CD4-positive, alpha-beta T cell (primary cell): ENCODE measurements around the gene ADSL. TPM values are rescaled to one million over a fixed set of nuclear protein-coding genes. Genes with fewer than 3 reads are reported as not detected.

Source experiments
- ATAC-seq: fragments of 200-7000 bp; cut with Tn5 transposase; one replicate; pipeline ENCODE4 v1.10.0; 2022; ENCODE audit warnings: mild to moderate bottlenecking; ENCODE audit not compliant: poor library complexity
- CTCF ChIA-PET: fragments of 350-600 bp; sonication (Branson Sonifier 250); formaldehyde crosslinking; loops from one replicate; lab custom pipeline; 2021; ENCODE audit warnings: antibody characterized with exemption, inconsistent platforms; lab: Charles Lee
- POLR2A ChIA-PET: fragments of 350-600 bp; sonication (Branson Sonifier 250); formaldehyde crosslinking; loops from one replicate; lab custom pipeline; 2021; ENCODE audit warnings: antibody characterized with exemption, inconsistent platforms; lab: Charles Lee
- DNase-seq, 14 experiments: peaks; one replicate each; pipeline ENCODE4 v3.0.0-alpha.2; 2013 to 2020; ENCODE audit warnings: mixed read lengths in 2 of 14
- H3K27ac ChIP-seq, 2 donors: one replicate each; pipeline versions ENCODE4 v1.5.1 to v1.7.0; 2013; ENCODE audit warnings: low read length in 2 of 2, low read depth in 1 of 2, mild to moderate bottlenecking in 1 of 2
- H3K27me3 ChIP-seq, 2 experiments: 1 replicate in 1 of 2; 2 replicates in 1 of 2; pipeline versions ENCODE4 v1.6.1 to v1.7.0; 2013; ENCODE audit warnings: low read length in 2 of 2, control low read depth in 1 of 2, mild to moderate bottlenecking in 1 of 2, moderate library complexity in 1 of 2; ENCODE audit not compliant: insufficient read depth in 2 of 2, control insufficient read depth in 1 of 2
- H3K36me3 ChIP-seq: one replicate; pipeline ENCODE4 v1.6.1; 2013; ENCODE audit warnings: low read length, control low read depth; ENCODE audit not compliant: insufficient read depth
- H3K4me1 ChIP-seq: one replicate; pipeline ENCODE4 v1.6.1; 2013; ENCODE audit warnings: low read length, control low read depth; ENCODE audit not compliant: insufficient read depth
- H3K4me3 ChIP-seq: one replicate; pipeline ENCODE4 v1.5.1; 2013; ENCODE audit warnings: mild to moderate bottlenecking, low read length, moderate library complexity
- H3K9me3 ChIP-seq, 2 experiments: 1 replicate in 1 of 2; 2 replicates in 1 of 2; pipeline versions ENCODE4 v1.6.1 to v1.7.0; 2013; ENCODE audit warnings: low read length in 2 of 2, mild to moderate bottlenecking in 2 of 2, control low read depth in 1 of 2, moderate library complexity in 1 of 2; ENCODE audit not compliant: control insufficient read depth in 1 of 2, insufficient read depth in 1 of 2
- H3K27ac Mint-ChIP-seq: one replicate; pipeline ENCODE4 v1.8.0; 2020; ENCODE audit warnings: mixed read lengths
- H3K27me3 Mint-ChIP-seq: one replicate; pipeline ENCODE4 v1.8.0; 2021; ENCODE audit warnings: mixed read lengths
- H3K36me3 Mint-ChIP-seq: one replicate; pipeline ENCODE4 v1.8.0; 2021; ENCODE audit warnings: low read depth, mixed read lengths
- H3K4me1 Mint-ChIP-seq: one replicate; pipeline ENCODE4 v1.8.0; 2021; ENCODE audit warnings: low read depth, mixed read lengths
- H3K4me3 Mint-ChIP-seq: one replicate; pipeline ENCODE4 v1.8.0; 2020; ENCODE audit warnings: mild to moderate bottlenecking, mixed read lengths
- H3K9me3 Mint-ChIP-seq: one replicate; pipeline ENCODE4 v1.8.0; 2020; ENCODE audit warnings: mixed read lengths
- intact Hi-C, 2 experiments: fragments of 100-400 bp; cut with DNase I in 1 of 2; cut with micrococcal nuclease in 1 of 2; formaldehyde crosslinking; loops; one replicate each; pipeline versions ENCODE4 v1.15.1 to v1.9.0; 2023 to 2025; cut with DNase I, micrococcal nuclease
- total RNA-seq, 174 experiments: library from RNA in 2 of 174; stranded (reverse) in 2 of 174; gene quantifications; one replicate each; pipeline ENCODE4 v1.2.3 and lab custom pipeline; 2021 to 2026
- TF ChIP-seq, protein P1 (sequence below): fragments of 200-600 bp; IDR thresholded peaks from one replicate; pipeline ENCODE4 v1.8.0; 2022; ENCODE audit warnings: antibody characterized with exemption, mild to moderate bottlenecking

ADSL gene
- total RNA-seq, 2 experiments from 2014 or later = 62.9 to 75.3 TPM

DNA sequence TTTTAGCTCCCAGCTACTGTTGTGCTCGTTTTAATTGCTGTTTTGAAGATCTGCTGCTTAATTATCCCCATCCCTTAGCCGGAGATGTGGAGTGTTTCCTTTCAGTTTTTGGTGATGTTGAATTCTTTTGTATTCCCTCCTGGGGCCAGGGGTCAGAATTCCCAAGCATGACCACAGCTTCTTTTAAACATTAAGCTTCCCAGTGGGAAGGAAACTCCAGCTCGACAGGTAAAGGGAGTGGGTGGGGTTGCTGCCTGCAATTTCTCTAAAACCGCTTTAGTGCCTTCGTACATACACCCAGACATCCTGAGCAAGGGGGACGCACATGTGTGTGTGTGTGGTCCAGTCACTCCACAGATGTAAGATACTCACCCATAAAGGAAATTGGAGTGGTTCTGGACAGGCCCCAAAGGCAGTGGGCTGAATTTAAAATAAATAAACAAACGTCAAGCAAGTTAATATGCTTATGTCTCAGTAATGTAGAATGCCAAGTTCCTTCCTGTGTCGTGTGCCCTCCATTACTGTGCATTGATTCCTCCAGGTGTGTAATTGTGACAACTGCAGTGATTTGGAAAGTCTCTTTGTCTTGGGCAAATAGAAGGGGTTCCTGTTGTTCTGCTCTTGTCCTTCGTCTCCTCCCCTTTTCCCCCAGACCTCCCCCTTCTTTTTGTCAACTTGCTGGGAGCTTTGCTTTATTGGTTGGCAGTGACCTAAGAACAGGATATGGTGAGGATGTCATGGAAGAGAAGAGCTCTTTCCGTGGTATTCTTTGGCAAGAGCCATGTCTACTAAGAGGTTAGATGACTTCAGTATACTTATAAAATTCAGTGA lies 19.2 kb upstream of the ADSL start:
- ATAC-seq (peak; percentile 25), DNase-seq (peak in 4 of 14 experiments; percentile 24 to 73 (median 45))
- H3K4me1 Mint-ChIP-seq = peaks cover 100% of the 10 kb centered on the region
- peak overlapping the region; percentile 97 for H3K27ac Mint-ChIP-seq
- Histone ChIP-seq H3K9me3 (no peaks in the 10 kb centered on the region), H3K4me1 (peaks cover 65% of the 10 kb centered on the region), H3K4me3 (no peak overlapping the region), H3K36me3 (peaks cover 23% of the 10 kb centered on the region), H3K27ac (peak overlapping the region; percentile 52 to 71), H3K27me3 (no peaks in the 10 kb centered on the region)
- ChIA-PET CTCF (interaction anchor here (1.0 to 3.6 kb wide), 3 partner anchors 19 to 798 kb away, joined by 3 to 29 read pairs (median 3); partner anchors contain the start of gene ADSL), POLR2A (interaction anchor here (0.7 to 5.9 kb wide), 5 partner anchors 8 to 150 kb away, joined by 3 to 75 read pairs (median 3); partner anchors contain the start of genes ADSL and TNRC6B)
- no peaks in the 10 kb centered on the region for H3K27me3 Mint-ChIP-seq
- no peaks in the 10 kb centered on the region for H3K9me3 Mint-ChIP-seq
- H3K4me3 Mint-ChIP-seq = peak overlapping the region; percentile 75
- intact Hi-C loops = no loop called here
- TF ChIP-seq, protein P1, sequence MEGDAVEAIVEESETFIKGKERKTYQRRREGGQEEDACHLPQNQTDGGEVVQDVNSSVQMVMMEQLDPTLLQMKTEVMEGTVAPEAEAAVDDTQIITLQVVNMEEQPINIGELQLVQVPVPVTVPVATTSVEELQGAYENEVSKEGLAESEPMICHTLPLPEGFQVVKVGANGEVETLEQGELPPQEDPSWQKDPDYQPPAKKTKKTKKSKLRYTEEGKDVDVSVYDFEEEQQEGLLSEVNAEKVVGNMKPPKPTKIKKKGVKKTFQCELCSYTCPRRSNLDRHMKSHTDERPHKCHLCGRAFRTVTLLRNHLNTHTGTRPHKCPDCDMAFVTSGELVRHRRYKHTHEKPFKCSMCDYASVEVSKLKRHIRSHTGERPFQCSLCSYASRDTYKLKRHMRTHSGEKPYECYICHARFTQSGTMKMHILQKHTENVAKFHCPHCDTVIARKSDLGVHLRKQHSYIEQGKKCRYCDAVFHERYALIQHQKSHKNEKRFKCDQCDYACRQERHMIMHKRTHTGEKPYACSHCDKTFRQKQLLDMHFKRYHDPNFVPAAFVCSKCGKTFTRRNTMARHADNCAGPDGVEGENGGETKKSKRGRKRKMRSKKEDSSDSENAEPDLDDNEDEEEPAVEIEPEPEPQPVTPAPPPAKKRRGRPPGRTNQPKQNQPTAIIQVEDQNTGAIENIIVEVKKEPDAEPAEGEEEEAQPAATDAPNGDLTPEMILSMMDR = no peak
- H3K36me3 Mint-ChIP-seq = peaks cover 47% of the 10 kb centered on the region

DNA sequence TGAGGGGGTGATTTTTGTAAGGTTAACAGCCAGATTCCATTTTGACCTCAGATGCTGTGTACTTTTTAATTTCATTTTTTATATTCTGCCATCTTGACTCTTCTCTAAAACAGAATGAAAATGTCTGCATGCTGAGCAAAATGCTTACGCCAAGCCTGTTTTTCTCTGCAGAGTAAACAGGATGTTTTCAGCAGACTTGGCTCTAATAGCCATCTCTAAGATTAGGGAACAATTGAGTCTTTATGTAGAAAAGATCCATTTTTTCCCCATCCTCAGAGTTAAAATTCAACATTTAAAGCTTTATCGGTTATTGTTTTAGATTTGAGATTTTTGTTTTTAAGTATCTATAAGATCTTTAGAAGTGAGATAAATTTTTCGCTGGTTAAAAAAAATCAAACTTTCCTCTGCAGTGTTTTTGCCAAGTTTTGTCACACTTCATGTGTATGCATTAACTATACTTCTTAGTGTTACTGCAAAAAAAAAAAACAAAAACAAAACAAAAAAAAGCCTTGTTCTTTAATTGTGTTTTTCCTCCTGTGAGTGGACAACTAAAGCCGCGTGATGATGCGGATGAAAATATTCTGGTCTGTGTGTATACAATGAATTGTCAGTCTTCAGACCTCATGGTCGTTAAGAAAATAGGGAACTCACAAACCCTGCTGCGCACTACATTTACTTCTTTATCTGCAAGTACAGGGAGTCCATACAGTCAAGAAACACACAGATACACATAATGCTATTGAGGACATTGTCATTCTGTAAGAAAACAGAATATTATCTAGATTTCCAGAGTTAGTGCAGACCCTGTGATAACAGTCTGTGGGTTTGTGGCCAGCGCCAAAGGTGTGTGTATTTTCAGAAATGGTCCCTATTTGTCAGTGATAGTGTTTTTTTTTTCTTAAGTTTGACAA lies 17.5 kb upstream of the ADSL start:
- H3K9me3 ChIP-seq = no peaks in the 10 kb centered on the region
- H3K4me3 ChIP-seq = no peak overlapping the region
- H3K4me1 Mint-ChIP-seq = peaks cover 100% of the 10 kb centered on the region
- peak overlapping the region; percentile 46 for H3K4me3 Mint-ChIP-seq
- peak overlapping the region; percentile 97 for H3K27ac Mint-ChIP-seq
- H3K36me3 Mint-ChIP-seq = peaks cover 33% of the 10 kb centered on the region
- H3K27ac ChIP-seq = no peak overlapping the region
- DNase-seq (no peak), ATAC-seq (no peak)
- H3K36me3 ChIP-seq = peaks cover 13% of the 10 kb centered on the region
- no peaks in the 10 kb centered on the region for H3K9me3 Mint-ChIP-seq
- intact Hi-C loops = no loop called here
- no peaks in the 10 kb centered on the region for H3K27me3 Mint-ChIP-seq
- CTCF ChIA-PET = interaction anchor here (0.7 to 1.4 kb wide), 3 partner anchors 18 to 20 kb away, joined by 3 to 8 read pairs (median 3); no protein-coding TSS in a partner anchor
- peaks cover 68% of the 10 kb centered on the region for H3K4me1 ChIP-seq
- no peaks in the 10 kb centered on the region for H3K27me3 ChIP-seq
- POLR2A ChIA-PET = interaction anchor here (0.6 to 1.7 kb wide), 4 partner anchors 16 to 776 kb away, joined by 3 to 11 read pairs (median 4); partner anchors contain the start of gene ADSL
- TF ChIP-seq, protein P1 = no peak

DNA sequence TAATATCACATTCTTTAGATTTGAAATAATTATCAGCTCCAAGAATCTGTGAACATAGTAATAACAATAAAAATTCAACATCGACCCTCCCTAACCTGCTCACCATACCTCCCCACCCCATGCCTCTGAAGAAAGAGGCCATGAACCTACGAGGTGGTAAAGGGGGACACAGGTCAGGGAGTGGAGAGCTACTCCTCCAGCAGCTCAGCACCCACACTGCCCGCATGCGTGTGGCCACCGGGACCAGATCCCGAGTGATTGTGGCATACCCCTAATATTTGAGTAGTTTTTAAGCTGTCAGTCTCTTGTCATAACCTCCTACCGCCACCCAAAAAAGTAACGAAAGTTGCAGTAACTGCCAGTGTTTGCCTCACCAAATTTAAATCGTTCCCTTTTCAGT lies 16.8 kb upstream of the ADSL start:
- Mint-ChIP-seq H3K27me3 (no peaks in the 10 kb centered on the region), H3K4me1 (peaks cover 100% of the 10 kb centered on the region), H3K36me3 (peaks cover 28% of the 10 kb centered on the region), H3K9me3 (no peaks in the 10 kb centered on the region), H3K4me3 (no peak overlapping the region), H3K27ac (peak overlapping the region; percentile 97)
- CTCF ChIA-PET = interaction anchor here (1.4 kb wide), 1 partner anchor 19 kb away, joined by 8 read pairs; no protein-coding TSS in a partner anchor
- H3K4me3 ChIP-seq = no peak overlapping the region
- POLR2A ChIA-PET = interaction anchor here (0.6 to 1.7 kb wide), 5 partner anchors 16 to 776 kb away, joined by 3 to 11 read pairs (median 4); partner anchors contain the start of gene ADSL
- ATAC-seq (no peak), DNase-seq (no peak)
- intact Hi-C loops = no loop called here
- no peaks in the 10 kb centered on the region for H3K27me3 ChIP-seq
- TF ChIP-seq, protein P1 = no peak
- H3K9me3 ChIP-seq = no peaks in the 10 kb centered on the region
- peaks cover 68% of the 10 kb centered on the region for H3K4me1 ChIP-seq
- peaks cover 13% of the 10 kb centered on the region for H3K36me3 ChIP-seq
- no peak overlapping the region for H3K27ac ChIP-seq
